K562 (cell line): ENCODE measurements around the gene CREB3L4. TPM values are rescaled to one million over a fixed set of nuclear protein-coding genes. Genes with fewer than 3 reads are reported as not detected.

Source experiments
- BMI1 ChIP-seq: fragments of 150-350 bp; IDR thresholded peaks from 2 replicates; pipeline ENCODE4 v1.6.1; 2014; ENCODE audit warnings: low read length
- COPS2 ChIP-seq: fragments of 450-650 bp; conservative IDR thresholded peaks from 2 replicates; pipeline ENCODE4 v1.6.1; 2016; ENCODE audit warnings: mild to moderate bottlenecking, moderate library complexity
- HDAC1 ChIP-seq, 2 experiments: fragments of 450-650 bp; IDR thresholded peaks; 2 replicates each; pipeline ENCODE4 v1.6.1; 2016 to 2017; ENCODE audit warnings: inconsistent platforms in 1 of 2, mild to moderate bottlenecking in 1 of 2, moderate library complexity in 1 of 2
- HDGF ChIP-seq: fragments of 450-650 bp; IDR thresholded peaks from 2 replicates; pipeline ENCODE4 v1.6.1; 2016
- KAT7 ChIP-seq: sonication (generic); formaldehyde crosslinking; IDR thresholded peaks from 2 replicates; pipeline ENCODE4 v1.8.0; 2022; ENCODE audit warnings: missing genetic modification reagents, mild to moderate bottlenecking, borderline replicate concordance
- KLF16 ChIP-seq: IDR thresholded peaks from 2 replicates; pipeline ENCODE4 v1.6.1; 2016; ENCODE audit warnings: antibody characterized with exemption
- RNF2 ChIP-seq: sonication (generic); IDR thresholded peaks from 2 replicates; pipeline ENCODE4 v1.6.1; 2016
- SMAD1 ChIP-seq: fragments of 150-350 bp; IDR thresholded peaks from 2 replicates; pipeline ENCODE4 v1.6.1; 2014; ENCODE audit warnings: low read length, low read depth; ENCODE audit not compliant: partially characterized antibody
- ZNF175 ChIP-seq: fragments of 200-800 bp; sonication (Bioruptor generic); IDR thresholded peaks from 2 replicates; pipeline ENCODE4 v1.6.1; 2016; ENCODE audit warnings: low read depth, mild to moderate bottlenecking, missing genetic modification characterization, missing compliant biosample characterization
- ZNF431 ChIP-seq: sonication (generic); formaldehyde crosslinking; IDR thresholded peaks from 2 replicates; pipeline ENCODE4 v1.8.0; 2022; ENCODE audit warnings: mild to moderate bottlenecking, missing genetic modification reagents
- polyA plus RNA-seq, 8 experiments: library from polyadenylated mRNA; depleted of rRNA in 4 of 8; stranded (reverse) in 5 of 8; unstranded in 3 of 8; fragments of >200 nt; fragmentation: Nextera tagmentation in 2 of 8; fragmentation: Illumina TruSeq in 1 of 8; extraction: Ambion mirVana in 2 of 8; extraction: Trizol in 1 of 8; gene quantifications; 2 replicates each; pipeline versions ENCODE4 v1.2.1 to v1.2.3, GENCODE V29; 2011 to 2014; ENCODE audit warnings: inconsistent platforms in 1 of 8, missing spikeins in 1 of 8
- total RNA-seq, 7 experiments: library from RNA; depleted of rRNA in 6 of 7; stranded (reverse); fragments of >200 nt in 6 of 7; fragmentation: Illumina TruSeq in 2 of 7; extraction: Trizol in 2 of 7; gene quantifications; 2 replicates each; pipeline versions ENCODE4 v1.2.1 to v1.2.3, GENCODE V29; 2011 to 2021; ENCODE audit warnings: low replicate concordance in 1 of 7
- TF ChIP-seq, protein P1 (sequence below): sonication (generic); formaldehyde crosslinking; IDR thresholded peaks from 2 replicates; pipeline ENCODE4 v1.8.0; 2023; ENCODE audit warnings: missing genetic modification reagents, mild to moderate bottlenecking, borderline replicate concordance
- TF ChIP-seq, protein P2 (sequence below): fragments of 200-800 bp; sonication (Bioruptor generic); IDR thresholded peaks from 2 replicates; pipeline ENCODE4 v1.6.1; 2017; ENCODE audit warnings: missing genetic modification characterization, missing compliant biosample characterization

CREB3L4 gene
- total and polyA plus RNA-seq, 9 of the 15 experiments (the other 6 are each of a cell fraction or from before 2014, with no cell fraction given): 9.9 to 18.6 (median 13.9) TPM

- TF ChIP-seq, protein P1, sequence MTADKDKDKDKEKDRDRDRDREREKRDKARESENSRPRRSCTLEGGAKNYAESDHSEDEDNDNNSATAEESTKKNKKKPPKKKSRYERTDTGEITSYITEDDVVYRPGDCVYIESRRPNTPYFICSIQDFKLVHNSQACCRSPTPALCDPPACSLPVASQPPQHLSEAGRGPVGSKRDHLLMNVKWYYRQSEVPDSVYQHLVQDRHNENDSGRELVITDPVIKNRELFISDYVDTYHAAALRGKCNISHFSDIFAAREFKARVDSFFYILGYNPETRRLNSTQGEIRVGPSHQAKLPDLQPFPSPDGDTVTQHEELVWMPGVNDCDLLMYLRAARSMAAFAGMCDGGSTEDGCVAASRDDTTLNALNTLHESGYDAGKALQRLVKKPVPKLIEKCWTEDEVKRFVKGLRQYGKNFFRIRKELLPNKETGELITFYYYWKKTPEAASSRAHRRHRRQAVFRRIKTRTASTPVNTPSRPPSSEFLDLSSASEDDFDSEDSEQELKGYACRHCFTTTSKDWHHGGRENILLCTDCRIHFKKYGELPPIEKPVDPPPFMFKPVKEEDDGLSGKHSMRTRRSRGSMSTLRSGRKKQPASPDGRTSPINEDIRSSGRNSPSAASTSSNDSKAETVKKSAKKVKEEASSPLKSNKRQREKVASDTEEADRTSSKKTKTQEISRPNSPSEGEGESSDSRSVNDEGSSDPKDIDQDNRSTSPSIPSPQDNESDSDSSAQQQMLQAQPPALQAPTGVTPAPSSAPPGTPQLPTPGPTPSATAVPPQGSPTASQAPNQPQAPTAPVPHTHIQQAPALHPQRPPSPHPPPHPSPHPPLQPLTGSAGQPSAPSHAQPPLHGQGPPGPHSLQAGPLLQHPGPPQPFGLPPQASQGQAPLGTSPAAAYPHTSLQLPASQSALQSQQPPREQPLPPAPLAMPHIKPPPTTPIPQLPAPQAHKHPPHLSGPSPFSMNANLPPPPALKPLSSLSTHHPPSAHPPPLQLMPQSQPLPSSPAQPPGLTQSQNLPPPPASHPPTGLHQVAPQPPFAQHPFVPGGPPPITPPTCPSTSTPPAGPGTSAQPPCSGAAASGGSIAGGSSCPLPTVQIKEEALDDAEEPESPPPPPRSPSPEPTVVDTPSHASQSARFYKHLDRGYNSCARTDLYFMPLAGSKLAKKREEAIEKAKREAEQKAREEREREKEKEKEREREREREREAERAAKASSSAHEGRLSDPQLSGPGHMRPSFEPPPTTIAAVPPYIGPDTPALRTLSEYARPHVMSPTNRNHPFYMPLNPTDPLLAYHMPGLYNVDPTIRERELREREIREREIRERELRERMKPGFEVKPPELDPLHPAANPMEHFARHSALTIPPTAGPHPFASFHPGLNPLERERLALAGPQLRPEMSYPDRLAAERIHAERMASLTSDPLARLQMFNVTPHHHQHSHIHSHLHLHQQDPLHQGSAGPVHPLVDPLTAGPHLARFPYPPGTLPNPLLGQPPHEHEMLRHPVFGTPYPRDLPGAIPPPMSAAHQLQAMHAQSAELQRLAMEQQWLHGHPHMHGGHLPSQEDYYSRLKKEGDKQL: no peak
- no peak for TF ChIP-seq SMAD1
- TF ChIP-seq KAT7 (CRISPR knock-in tag): 0 out of 2 replicates have a peak, but pooled peaks have one; percentile 52
- no peak for TF ChIP-seq HDAC1 (IDR thresholded peaks at IDR 0.05)
- no peak for TF ChIP-seq HDGF
- no peak for TF ChIP-seq BMI1
- TF ChIP-seq, protein P2, sequence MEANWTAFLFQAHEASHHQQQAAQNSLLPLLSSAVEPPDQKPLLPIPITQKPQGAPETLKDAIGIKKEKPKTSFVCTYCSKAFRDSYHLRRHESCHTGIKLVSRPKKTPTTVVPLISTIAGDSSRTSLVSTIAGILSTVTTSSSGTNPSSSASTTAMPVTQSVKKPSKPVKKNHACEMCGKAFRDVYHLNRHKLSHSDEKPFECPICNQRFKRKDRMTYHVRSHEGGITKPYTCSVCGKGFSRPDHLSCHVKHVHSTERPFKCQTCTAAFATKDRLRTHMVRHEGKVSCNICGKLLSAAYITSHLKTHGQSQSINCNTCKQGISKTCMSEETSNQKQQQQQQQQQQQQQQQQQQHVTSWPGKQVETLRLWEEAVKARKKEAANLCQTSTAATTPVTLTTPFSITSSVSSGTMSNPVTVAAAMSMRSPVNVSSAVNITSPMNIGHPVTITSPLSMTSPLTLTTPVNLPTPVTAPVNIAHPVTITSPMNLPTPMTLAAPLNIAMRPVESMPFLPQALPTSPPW (CRISPR knock-in tag): peak; percentile 55
- no peak for TF ChIP-seq KLF16
- TF ChIP-seq ZNF431 (CRISPR knock-in tag): no peak
- TF ChIP-seq ZNF175 (CRISPR knock-in tag): 0 out of 2 replicates have a peak, but pooled peaks have one; percentile 11
- peak; percentile 40; the same call in 1 of the 2 replicates for TF ChIP-seq RNF2
- TF ChIP-seq COPS2: no peak
These were observed 9.1 kb downstream of the CREB3L4 start (continued) for GRCh38 chr1:153976819-153977249.
